HepG2 (cell line): ENCODE results near the gene RAB29. TPM values are rescaled to one million over a fixed set of nuclear protein-coding genes. Genes with fewer than 3 reads are reported as not detected.
A peak's percentile ranks its signal among the peaks of the same experiment; 100 is the strongest.

Experiments
- ATF7 ChIP-seq, 2 experiments: fragments of 450-650 bp in 1 of 2; sonication (generic) in 1 of 2; formaldehyde crosslinking in 1 of 2; IDR thresholded peaks; 2 replicates each; pipeline versions ENCODE4 v1.4.0 to v1.6.1; 2016 to 2020; ENCODE audit warnings: antibody characterized with exemption in 1 of 2, mild to moderate bottlenecking in 1 of 2, missing genetic modification reagents in 1 of 2
- BHLHE40 ChIP-seq: IDR thresholded peaks from 2 replicates; pipeline ENCODE4 v1.6.1; 2011; ENCODE audit warnings: low read length, improper control_type of control experiment
- CENPX ChIP-seq: sonication (generic); formaldehyde crosslinking; IDR thresholded peaks from 2 replicates; pipeline ENCODE4 v1.9.0; 2021; ENCODE audit warnings: mild to moderate bottlenecking, missing genetic modification reagents, moderate library complexity
- CREB1 ChIP-seq, 2 experiments: fragments of 450-650 bp in 1 of 2; IDR thresholded peaks; 2 replicates each; pipeline ENCODE4 v1.6.1; 2016 to 2017; ENCODE audit warnings: control low read depth in 1 of 2, mild to moderate bottlenecking in 1 of 2, missing compliant biosample characterization in 1 of 2, missing genetic modification characterization in 1 of 2
- CSRNP2 ChIP-seq: sonication (generic); formaldehyde crosslinking; conservative IDR thresholded peaks from 2 replicates; pipeline ENCODE4 v1.8.0; 2022; ENCODE audit warnings: low read depth, missing genetic modification reagents
- DNMT1 ChIP-seq: sonication (generic); formaldehyde crosslinking; IDR thresholded peaks from 2 replicates; pipeline ENCODE4 v1.5.1; 2020; ENCODE audit warnings: mild to moderate bottlenecking, missing genetic modification reagents
- GPBP1L1 ChIP-seq: sonication (generic); formaldehyde crosslinking; IDR thresholded peaks from 2 replicates; pipeline ENCODE4 v1.5.0; 2020; ENCODE audit warnings: mild to moderate bottlenecking, missing genetic modification reagents
- HIVEP1 ChIP-seq: sonication (generic); formaldehyde crosslinking; IDR thresholded peaks from 2 replicates; pipeline ENCODE4 v1.4.0; 2020; ENCODE audit warnings: mild to moderate bottlenecking, missing genetic modification reagents
- HNF1B ChIP-seq: sonication (generic); formaldehyde crosslinking; IDR thresholded peaks from 2 replicates; pipeline ENCODE4 v1.5.1; 2020; ENCODE audit warnings: mild to moderate bottlenecking, moderate library complexity, missing genetic modification reagents
- MIER3 ChIP-seq: IDR thresholded peaks from 2 replicates; pipeline ENCODE4 v1.6.1; 2016; ENCODE audit warnings: missing compliant biosample characterization, borderline replicate concordance
- MLLT10 ChIP-seq: sonication (generic); formaldehyde crosslinking; IDR thresholded peaks from 2 replicates; pipeline ENCODE4 v1.4.0; 2020; ENCODE audit warnings: missing genetic modification reagents
- NR0B2 ChIP-seq: sonication (generic); formaldehyde crosslinking; IDR thresholded peaks from 2 replicates; pipeline ENCODE4 v1.4.0; 2020; ENCODE audit warnings: mild to moderate bottlenecking, missing genetic modification reagents
- PCBP1 ChIP-seq: fragments of 200-400 bp; formaldehyde crosslinking; IDR thresholded peaks from 2 replicates; pipeline ENCODE4 v1.6.1; 2017; ENCODE audit warnings: mild to moderate bottlenecking, low read depth, low read length, borderline replicate concordance
- ZBTB7A ChIP-seq: sonication (generic); formaldehyde crosslinking; IDR thresholded peaks from 2 replicates; pipeline ENCODE4 v1.8.0; 2022; ENCODE audit warnings: mild to moderate bottlenecking, missing genetic modification reagents
- ZNF136 ChIP-seq: sonication (generic); formaldehyde crosslinking; IDR thresholded peaks from 2 replicates; pipeline ENCODE4 v1.8.1; 2022; ENCODE audit warnings: low read depth, mild to moderate bottlenecking, moderate library complexity, missing genetic modification reagents
- ZNF205 ChIP-seq: IDR thresholded peaks from 2 replicates; pipeline ENCODE4 v1.6.1; 2018; ENCODE audit warnings: missing biosample characterization, missing genetic modification reagents
- ZNF234 ChIP-seq: sonication (generic); formaldehyde crosslinking; conservative IDR thresholded peaks from 2 replicates; pipeline ENCODE4 v1.5.1; 2020; ENCODE audit warnings: mild to moderate bottlenecking, missing genetic modification reagents
- ZNF430 ChIP-seq: sonication (generic); formaldehyde crosslinking; IDR thresholded peaks from 2 replicates; pipeline ENCODE4 v1.9.0; 2021; ENCODE audit warnings: mild to moderate bottlenecking, missing genetic modification reagents
- ZNF674 ChIP-seq: sonication (generic); formaldehyde crosslinking; IDR thresholded peaks from 2 replicates; pipeline ENCODE4 v1.5.0; 2020; ENCODE audit warnings: low read depth, mild to moderate bottlenecking, missing genetic modification reagents
- ZNF777 ChIP-seq: sonication (generic); formaldehyde crosslinking; IDR thresholded peaks from 2 replicates; pipeline ENCODE4 v1.4.0; 2020; ENCODE audit warnings: missing genetic modification reagents
- ZNF839 ChIP-seq: sonication (generic); formaldehyde crosslinking; IDR thresholded peaks from 2 replicates; pipeline ENCODE4 v1.4.0; 2020; ENCODE audit warnings: missing genetic modification reagents, mild to moderate bottlenecking, borderline replicate concordance
- polyA plus RNA-seq, 8 experiments: library from polyadenylated mRNA; depleted of rRNA in 3 of 8; stranded (reverse) in 7 of 8; unstranded in 1 of 8; fragments of >200 nt; fragmentation: Illumina TruSeq in 4 of 8; extraction: Trizol in 4 of 8; gene quantifications; 2 replicates each; pipeline versions ENCODE4 v1.2.1 to v1.2.3, GENCODE V29; 2011 to 2016; ENCODE audit warnings: low read depth in 4 of 8, missing spikeins in 1 of 8, mixed read lengths in 1 of 8; ENCODE audit not compliant: insufficient read depth in 1 of 8
- total RNA-seq, 5 experiments: library from RNA; depleted of rRNA; stranded (reverse); fragments of >200 nt; fragmentation: Illumina TruSeq; extraction: Trizol; gene quantifications; 2 replicates each; pipeline ENCODE4 v1.2.3, GENCODE V29; 2016; ENCODE audit warnings: low read depth in 1 of 5
- TF ChIP-seq, protein P1 (sequence below), 2 experiments: fragments of 450-650 bp in 1 of 2; sonication (generic) in 1 of 2; formaldehyde crosslinking; IDR thresholded peaks; 2 replicates each; pipeline versions ENCODE4 v1.5.0 to v1.8.0; 2020 to 2022; ENCODE audit warnings: mild to moderate bottlenecking in 1 of 2, missing genetic modification reagents in 1 of 2
- TF ChIP-seq, protein P2 (sequence below): sonication (generic); formaldehyde crosslinking; IDR thresholded peaks from 2 replicates; pipeline ENCODE4 v1.4.0; 2020; ENCODE audit warnings: mild to moderate bottlenecking, missing genetic modification reagents, borderline replicate concordance

Gene RAB29
- total and polyA plus RNA-seq, 2 of the 13 experiments (the other 11 are each of a cell fraction or from before 2014, with no cell fraction given), result 8.7 to 10.1 TPM

DNA sequence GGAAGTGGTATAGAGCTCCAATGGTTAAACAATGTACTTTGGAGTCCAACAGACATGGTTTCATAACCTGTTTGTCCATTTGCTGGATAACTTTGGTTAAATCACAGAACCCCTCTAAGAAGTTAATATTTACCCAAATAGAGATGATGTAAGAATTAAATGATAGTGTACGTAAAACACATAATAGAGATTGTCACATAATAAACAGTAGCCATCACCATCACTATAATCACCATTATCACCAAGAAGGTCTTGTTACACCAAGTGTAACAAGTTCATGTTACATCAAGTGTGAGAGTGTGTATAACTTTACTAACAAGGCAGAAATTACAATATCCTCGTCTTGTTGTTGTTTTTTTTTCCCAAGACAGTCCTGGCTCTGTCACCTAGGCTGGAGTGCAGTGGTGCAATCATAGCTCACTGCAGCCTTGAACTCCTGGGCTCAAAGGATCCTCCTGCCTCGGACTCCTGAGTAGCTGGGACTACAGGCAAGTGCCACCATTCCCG is 48.6 kb downstream of the RAB29 start (continued):
- TF ChIP-seq, protein P1, sequence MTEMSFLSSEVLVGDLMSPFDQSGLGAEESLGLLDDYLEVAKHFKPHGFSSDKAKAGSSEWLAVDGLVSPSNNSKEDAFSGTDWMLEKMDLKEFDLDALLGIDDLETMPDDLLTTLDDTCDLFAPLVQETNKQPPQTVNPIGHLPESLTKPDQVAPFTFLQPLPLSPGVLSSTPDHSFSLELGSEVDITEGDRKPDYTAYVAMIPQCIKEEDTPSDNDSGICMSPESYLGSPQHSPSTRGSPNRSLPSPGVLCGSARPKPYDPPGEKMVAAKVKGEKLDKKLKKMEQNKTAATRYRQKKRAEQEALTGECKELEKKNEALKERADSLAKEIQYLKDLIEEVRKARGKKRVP (CRISPR knock-in tag; IDR thresholded peaks at IDR 0.05), result peak in 1 of 2 experiments; percentile 81; a peak in 2 of 4 replicates
- no peak for TF ChIP-seq DNMT1 (CRISPR knock-in tag)
- TF ChIP-seq HIVEP1 (CRISPR knock-in tag), result no peak
- TF ChIP-seq ZNF234 (CRISPR knock-in tag), result no peak
- TF ChIP-seq CENPX (CRISPR knock-in tag), result no peak
- no peak for TF ChIP-seq ZNF674 (CRISPR knock-in tag)
- TF ChIP-seq PCBP1, result no peak
- no peak for TF ChIP-seq ZNF430 (CRISPR knock-in tag)
- TF ChIP-seq ATF7 (IDR thresholded peaks at IDR 0.05), result no peak
- no peak for TF ChIP-seq ATF7 (CRISPR knock-in tag; IDR thresholded peaks at IDR 0.05)
- 0 out of 2 replicates have a peak, but pooled peaks have one; percentile 12 for TF ChIP-seq MIER3 (CRISPR knock-in tag)
- no peak for TF ChIP-seq ZNF839 (CRISPR knock-in tag)
- TF ChIP-seq GPBP1L1, result no peak
- TF ChIP-seq HNF1B (CRISPR knock-in tag), result no peak
- TF ChIP-seq BHLHE40, result no peak
- no peak for TF ChIP-seq NR0B2 (CRISPR knock-in tag)
- no peak for TF ChIP-seq ZNF205 (CRISPR knock-in tag)
- TF ChIP-seq, protein P2, sequence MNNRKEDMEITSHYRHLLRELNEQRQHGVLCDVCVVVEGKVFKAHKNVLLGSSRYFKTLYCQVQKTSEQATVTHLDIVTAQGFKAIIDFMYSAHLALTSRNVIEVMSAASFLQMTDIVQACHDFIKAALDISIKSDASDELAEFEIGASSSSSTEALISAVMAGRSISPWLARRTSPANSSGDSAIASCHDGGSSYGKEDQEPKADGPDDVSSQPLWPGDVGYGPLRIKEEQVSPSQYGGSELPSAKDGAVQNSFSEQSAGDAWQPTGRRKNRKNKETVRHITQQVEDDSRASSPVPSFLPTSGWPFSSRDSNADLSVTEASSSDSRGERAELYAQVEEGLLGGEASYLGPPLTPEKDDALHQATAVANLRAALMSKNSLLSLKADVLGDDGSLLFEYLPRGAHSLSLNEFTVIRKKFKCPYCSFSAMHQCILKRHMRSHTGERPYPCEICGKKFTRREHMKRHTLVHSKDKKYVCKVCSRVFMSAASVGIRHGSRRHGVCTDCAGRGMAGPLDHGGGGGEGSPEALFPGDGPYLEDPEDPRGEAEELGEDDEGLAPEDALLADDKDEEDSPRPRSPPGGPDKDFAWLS (CRISPR knock-in tag), result no peak
- no peak for TF ChIP-seq ZNF136 (CRISPR knock-in tag)
- TF ChIP-seq ZBTB7A (CRISPR knock-in tag), result no peak
- no peak for TF ChIP-seq CREB1 (IDR thresholded peaks at IDR 0.05)
- peak; percentile 33; the same call in 1 of the 2 replicates for TF ChIP-seq CREB1 (CRISPR knock-in tag; IDR thresholded peaks at IDR 0.05)
- no peak for TF ChIP-seq ZNF777 (CRISPR knock-in tag)
- no peak for TF ChIP-seq MLLT10 (CRISPR knock-in tag)
- no peak for TF ChIP-seq CSRNP2 (CRISPR knock-in tag)
